ENCODE results near the gene MYO5B. TPM values are rescaled to one million over a fixed set of nuclear protein-coding genes. Genes with fewer than 3 reads are reported as not detected.

Gene MYO5B
- total RNA-seq, 4 donors from 2014 or later, result 105 to 213 (median 183) TPM

GRCh38 chr18:49778826-49779465, 416.0 kb downstream of the MYO5B start:
- TF ChIP-seq POLR2A (IDR thresholded peaks at IDR 0.05), result no peak
- TF ChIP-seq CTCF (IDR thresholded peaks at IDR 0.05), result no peak
- peaks cover 0 to 42% (median 0%) of the 10 kb centered on the region in 3 donors for H3K36me3 ChIP-seq
- H3K4me3 ChIP-seq, result no peak overlapping the region
- no peak overlapping the region for H3K27ac ChIP-seq
- DNase-seq, result no peak
- H3K4me1 ChIP-seq, result no peaks in the 10 kb centered on the region
- peaks cover 0 to 3% (median 0%) of the 10 kb centered on the region in 4 donors for H3K9me3 ChIP-seq
- H3K27me3 ChIP-seq, result no peaks in the 10 kb centered on the region

Small RNAs within 50 kb of the gene (small RNA-seq; reads per million reads assigned to genes)
- gene RF00019 (0 reads per million in 2 donors), gene RF00283 (0 reads per million in 2 donors), gene RN7SL310P (0 reads per million in 2 donors), gene RNA5SP457 (0 reads per million in 2 donors), gene SCARNA17 (0 reads per million in 2 donors)

Other genes starting within 250 kb of the MYO5B start
- under 1 TPM in 1 of 4 donors, not detected in 3; 0.80 TPM for gene CFAP53, start 71.3 kb upstream of the MYO5B start, total RNA-seq
- gene MBD1, start 86.4 kb upstream of the MYO5B start, total RNA-seq, result 100 to 1,000 TPM in 3 of 4 donors, 10 to 100 TPM in 1; 85.1 to 168 (median 115) TPM
- gene CXXC1, start 92.5 kb upstream of the MYO5B start, total RNA-seq, result 100 to 1,000 TPM in 3 of 4 donors, 10 to 100 TPM in 1; 85.6 to 261 (median 130) TPM
- 1 to 10 TPM in 2 of 4 donors, under 1 TPM in 2; 0.54 to 5.8 (median 2.2) TPM for gene SKA1, start 179.9 kb upstream of the MYO5B start, total RNA-seq

All from Peyer's patch (tissue), 4 donors.